A549 treated with RU486 at 1 μM for 4 hours (cell line): Measurements from ENCODE around the gene PALD1. TPM values are rescaled to one million over a fixed set of nuclear protein-coding genes. Genes with fewer than 3 reads are reported as not detected.

Experiments
- total RNA-seq: library from RNA; stranded (reverse); fragments of 200-300 nt; extraction: Qiagen RNA extraction; gene quantifications from 5 replicates; pipeline ENCODE4 v1.2.3, GENCODE V29; 2022; ENCODE audit warnings: low read depth

Gene PALD1
- total RNA-seq = 5.0 to 7.9 TPM (median 7.1 TPM) in 5 replicates

GRCh38 chr10:70478191-70479164 is at the start of gene PALD1:
Gene PALD1 (plus strand): TSS chr10:70478767. CDS start chr10:70525952, 47,185 bp downstream.

GRCh38 chr10:70441161-70441894 is 37.2 kb upstream of the PALD1 start, which contains the start of gene NODAL:
Gene NODAL (minus strand): TSS chr10:70441681. CDS start chr10:70441667, 14 bp downstream.

GRCh38 chr10:70602665-70603448 is 124.3 kb downstream of the PALD1 start, which contains the start of gene PRF1:
Gene PRF1 (minus strand): TSS chr10:70602741. CDS start chr10:70600902, 1,839 bp downstream.

Other genes with a start within 250 kb of the PALD1 start
- 184 to 232 TPM (median 201 TPM) in 5 replicates for gene PPA1, start 245.3 kb upstream of the PALD1 start, total RNA-seq
- gene NPFFR1, start 194.8 kb upstream of the PALD1 start, total RNA-seq = 0.01 TPM in 1 of 5 replicates, not detected in the others
- 15.6 to 19.7 TPM (median 18.1 TPM) in 5 replicates for gene LRRC20, start 96.1 kb upstream of the PALD1 start, total RNA-seq
- gene EIF4EBP2, start 74.6 kb upstream of the PALD1 start, total RNA-seq = 10.9 to 16.5 TPM (median 15.8 TPM) in 5 replicates
- not detected in 5 replicates for gene NODAL, start 37.1 kb upstream of the PALD1 start, total RNA-seq
- not detected in 5 replicates for gene PRF1, start 124.0 kb downstream of the PALD1 start, total RNA-seq
- 0.05 to 0.07 TPM (median 0.06 TPM) in 5 replicates for gene ADAMTS14, start 193.7 kb downstream of the PALD1 start, total RNA-seq